Stimulated activated CD4-positive, alpha-beta T cell treated with anti-CD3 and anti-CD28 coated beads, Interleukin-4, amount 100 ng/mL, for 48 hours (primary cell): ENCODE results near the gene TOMM34.

Experiments used
- DNase-seq, 2 donors: peaks; one replicate each; pipeline ENCODE4 v3.0.0-alpha.2; 2020; ENCODE audit warnings: low read depth in 2 of 2

Gene TOMM34

GRCh38 chr20:44930517-44931168, 29.6 kb downstream of the TOMM34 start:
- DNase-seq: no peak

DNA sequence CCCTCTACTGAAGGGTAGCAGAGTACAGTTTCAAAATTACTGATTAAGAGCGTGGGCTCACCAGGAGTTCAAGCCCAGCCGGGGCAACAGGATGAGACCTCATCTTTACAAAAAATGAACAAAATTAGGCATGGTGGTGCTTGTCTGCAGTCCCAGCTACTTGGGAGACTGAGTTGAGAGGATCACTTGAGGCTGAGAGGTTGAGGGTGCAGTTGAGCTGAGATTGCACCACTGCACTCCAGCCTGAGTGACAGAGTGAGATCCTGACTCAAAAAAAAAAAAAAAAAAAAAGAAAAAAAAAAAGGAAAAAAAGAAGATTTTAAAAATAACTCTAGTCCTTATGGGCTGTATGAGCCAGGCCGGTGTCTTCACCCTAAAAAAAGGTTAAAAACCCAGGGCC, 31.6 kb downstream of the TOMM34 start:
- DNase-seq: no peak

- no peak for DNase-seq
Measured at GRCh38 chr20:44924541-44924940, 35.7 kb downstream of the TOMM34 start.

GRCh38 chr20:44921447-44921846, 38.8 kb downstream of the TOMM34 start:
- no peak for DNase-seq

- DNase-seq: no peak
Measured at GRCh38 chr20:44918761-44919160, 41.4 kb downstream of the TOMM34 start.

DNA sequence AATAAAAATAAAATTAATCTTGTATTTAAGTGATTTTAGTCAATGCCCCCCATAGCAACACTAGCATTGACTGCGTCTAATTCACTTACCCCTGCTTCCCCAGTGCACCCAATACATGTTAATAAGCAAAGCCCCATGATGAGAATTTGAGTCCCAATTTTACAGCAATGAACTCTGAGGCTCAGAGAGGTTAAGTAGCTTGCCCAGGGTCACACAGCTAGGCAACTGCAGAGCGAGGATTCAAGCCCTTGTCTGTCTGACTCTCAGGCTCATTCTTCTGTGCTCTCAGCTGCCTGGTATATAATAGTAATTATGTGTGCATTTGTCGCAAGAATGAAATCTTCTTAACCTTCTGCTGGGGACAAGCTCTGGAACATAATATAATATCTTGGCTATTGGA, 41.9 kb downstream of the TOMM34 start:
- DNase-seq: no peak

GRCh38 chr20:44917399-44917798, 42.8 kb downstream of the TOMM34 start:
- DNase-seq: no peak

DNA sequence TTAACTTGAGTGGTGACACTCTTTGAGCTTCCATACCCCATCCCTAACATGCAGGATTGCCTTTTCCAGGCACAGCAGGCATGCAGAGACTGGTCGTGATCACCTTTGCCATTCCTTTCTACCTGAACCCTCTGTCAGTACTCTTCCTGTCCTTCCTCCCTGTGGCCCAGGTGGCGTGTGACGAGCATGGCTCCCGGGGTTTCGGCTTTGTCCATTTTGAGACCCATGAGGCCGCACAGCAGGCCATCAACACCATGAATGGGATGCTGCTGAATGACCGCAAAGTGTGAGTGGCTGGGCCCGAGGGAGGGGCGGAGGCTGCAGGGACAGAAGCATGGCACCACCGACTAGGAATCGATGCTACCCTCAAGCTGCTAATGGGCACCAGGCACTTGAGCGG, 43.6 kb downstream of the TOMM34 start:
- DNase-seq: no peak

DNA sequence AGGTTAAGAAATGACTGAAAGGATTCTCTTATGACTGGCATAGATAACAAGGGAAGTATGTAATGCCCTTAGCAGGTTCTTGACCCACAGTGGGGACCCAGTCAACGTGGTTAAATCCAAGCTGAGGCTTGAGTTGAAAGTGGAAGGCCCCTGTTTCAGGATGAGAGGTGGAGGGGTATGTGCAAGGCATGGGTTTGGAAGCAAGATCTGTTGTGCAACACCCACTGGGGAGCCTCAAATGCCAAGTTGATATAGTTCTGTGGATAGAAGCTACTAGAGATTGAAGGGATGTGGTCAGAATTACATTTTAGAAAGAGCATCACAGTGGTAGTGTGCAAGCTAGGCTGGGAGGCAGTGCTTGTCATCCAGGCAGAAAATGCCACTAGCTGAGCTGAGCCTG, 45.3 kb downstream of the TOMM34 start:
- DNase-seq: no peak

GRCh38 chr20:44912189-44912588, 48.0 kb downstream of the TOMM34 start:
- no peak for DNase-seq

- DNase-seq: peak; percentile 37 to 45
Measured at GRCh38 chr20:44911264-44911921, 48.8 kb downstream of the TOMM34 start.

GRCh38 chr20:44910690-44911262, 49.4 kb downstream of the TOMM34 start:
- DNase-seq: no peak

DNA sequence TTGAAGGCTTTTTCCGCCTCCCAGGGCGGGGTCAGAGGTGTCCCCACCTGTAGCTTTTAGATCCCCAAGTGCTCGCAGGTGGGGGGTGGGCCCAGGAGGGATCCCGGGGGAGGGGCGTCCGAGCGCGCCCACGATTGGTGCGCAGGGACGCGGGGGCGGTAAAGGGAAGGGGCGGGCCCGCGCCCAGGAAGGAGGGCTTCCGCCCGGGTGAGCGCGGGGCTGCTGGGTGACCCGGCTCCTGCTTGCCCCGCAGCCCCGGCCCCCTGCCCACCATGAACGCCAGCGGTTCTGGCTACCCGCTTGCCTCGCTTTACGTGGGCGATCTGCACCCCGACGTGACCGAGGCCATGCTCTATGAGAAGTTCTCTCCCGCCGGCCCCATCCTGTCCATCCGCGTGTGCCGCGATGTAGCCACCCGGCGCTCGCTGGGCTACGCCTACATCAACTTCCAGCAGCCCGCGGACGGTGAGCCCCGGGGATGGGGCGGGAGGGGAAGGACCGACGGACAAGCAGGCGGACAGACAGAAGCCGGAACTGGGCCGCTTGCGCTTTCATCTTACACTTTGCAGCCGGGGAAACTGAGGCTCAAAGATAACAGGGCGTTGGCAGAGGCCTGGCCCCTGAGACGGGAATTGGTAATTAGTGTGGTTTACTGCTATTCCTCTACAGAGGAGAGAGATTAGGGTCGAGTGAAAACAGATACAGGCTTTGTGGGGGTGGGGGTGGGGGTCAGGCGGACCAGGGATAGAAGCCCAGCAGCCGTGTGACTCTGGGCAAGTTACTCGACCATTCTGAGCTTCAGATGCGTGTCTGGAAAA, 50.1 kb downstream of the TOMM34 start, which contains the start of gene PABPC1L:
Gene PABPC1L, plus strand, starts transcription at position 189 of the 818 bp plus-strand sequence. Its CDS starts 84 bp downstream, at position 273.
- peak; percentile 68 to 74 for DNase-seq

DNA sequence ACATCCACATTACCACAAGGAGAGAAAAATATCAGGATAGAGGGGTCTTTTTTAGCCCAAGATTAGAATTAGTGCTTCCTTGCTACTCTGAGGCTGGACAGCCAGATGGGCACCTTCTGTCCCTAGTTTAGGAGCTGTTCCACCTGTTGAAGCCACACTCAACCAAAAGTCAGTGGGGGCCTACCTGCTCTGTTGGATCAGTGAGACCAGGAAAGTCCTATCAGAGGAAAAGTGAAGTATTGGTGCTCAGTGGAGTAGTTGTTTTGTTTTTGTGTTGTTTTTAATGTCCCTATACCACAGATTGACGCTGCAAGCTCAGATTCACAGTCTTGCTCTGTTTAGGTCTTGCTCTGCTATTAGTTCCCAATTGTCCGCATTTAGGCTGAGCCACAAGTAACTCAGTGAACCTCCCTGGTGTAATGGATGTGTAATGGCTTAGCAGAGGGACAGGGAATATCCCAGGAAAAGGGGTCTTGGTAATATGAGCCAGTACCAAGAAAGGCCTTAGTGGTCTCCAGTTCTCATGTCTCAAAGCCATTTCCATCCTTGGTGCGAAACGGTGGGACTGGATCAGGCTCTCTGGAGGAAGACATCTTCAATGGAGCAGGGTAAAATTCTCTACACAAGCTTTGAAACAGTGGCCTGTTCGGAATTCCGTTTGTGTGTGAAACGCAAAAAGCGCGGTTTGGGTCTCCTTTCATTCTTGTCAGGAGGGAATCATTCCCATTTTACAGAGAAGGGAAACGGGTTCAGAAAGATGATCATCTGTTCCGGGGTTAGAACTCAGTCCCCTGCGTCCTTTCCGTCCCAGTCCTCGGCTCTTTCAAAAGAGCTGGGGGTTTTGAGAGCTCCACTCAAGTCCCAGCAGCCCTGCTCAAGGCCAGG, 51.0 kb downstream of the TOMM34 start:
- no peak for DNase-seq

- no peak for DNase-seq
Measured at GRCh38 chr20:44904377-44904776, 55.8 kb downstream of the TOMM34 start.

DNA sequence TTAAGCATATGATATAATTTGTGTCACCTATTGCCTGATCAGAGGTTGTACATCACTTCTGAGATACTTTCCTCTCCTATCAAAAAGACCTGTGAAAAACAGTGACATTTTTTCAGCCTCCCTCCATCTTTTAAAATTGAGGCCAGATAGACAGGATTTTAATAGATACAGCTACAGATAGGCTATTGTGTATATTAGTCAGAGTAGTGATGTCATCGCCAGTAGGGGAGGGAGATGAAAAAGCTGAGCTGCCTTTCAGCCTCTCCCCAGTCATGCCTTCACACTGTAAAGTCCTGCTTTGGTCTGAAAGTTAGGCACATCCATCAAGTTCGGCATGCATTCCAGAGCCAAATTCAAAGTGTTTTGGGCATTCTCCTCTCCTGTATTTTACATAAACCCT, 58.2 kb downstream of the TOMM34 start:
- DNase-seq: no peak

DNA sequence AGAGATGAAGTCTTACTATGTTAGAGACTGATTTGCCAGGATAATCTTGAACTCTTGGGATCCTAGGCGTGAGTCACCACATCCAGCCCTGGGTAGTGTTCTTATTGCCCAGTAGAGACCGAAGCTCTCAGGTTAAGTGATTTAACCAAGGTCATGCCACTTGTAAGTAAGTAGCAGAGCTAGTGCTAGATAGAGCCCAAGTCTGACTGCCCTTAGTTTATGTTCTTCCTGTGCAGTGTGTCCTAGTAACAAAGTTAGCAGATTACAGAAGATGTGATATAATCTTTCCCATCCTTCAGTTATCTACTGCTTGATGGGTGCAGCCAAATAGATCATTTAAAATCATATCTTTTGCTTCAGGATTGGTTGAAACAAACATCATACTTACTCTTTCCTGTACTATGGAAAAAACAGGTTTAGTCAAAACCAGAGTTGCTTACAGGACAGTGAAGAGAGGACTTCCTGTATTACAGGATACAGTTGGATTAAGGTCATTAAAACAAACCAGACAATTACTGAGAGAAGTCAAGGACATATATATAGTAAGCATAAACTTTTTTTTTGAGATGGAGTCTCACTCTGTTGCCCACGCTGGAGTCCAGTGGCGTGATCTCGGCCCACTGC, 59.9 kb downstream of the TOMM34 start:
- no peak for DNase-seq

GRCh38 chr20:44897133-44897532, 63.1 kb downstream of the TOMM34 start:
- DNase-seq: no peak

- no peak for DNase-seq
Measured at GRCh38 chr20:44896583-44896982, 63.6 kb downstream of the TOMM34 start.

DNA sequence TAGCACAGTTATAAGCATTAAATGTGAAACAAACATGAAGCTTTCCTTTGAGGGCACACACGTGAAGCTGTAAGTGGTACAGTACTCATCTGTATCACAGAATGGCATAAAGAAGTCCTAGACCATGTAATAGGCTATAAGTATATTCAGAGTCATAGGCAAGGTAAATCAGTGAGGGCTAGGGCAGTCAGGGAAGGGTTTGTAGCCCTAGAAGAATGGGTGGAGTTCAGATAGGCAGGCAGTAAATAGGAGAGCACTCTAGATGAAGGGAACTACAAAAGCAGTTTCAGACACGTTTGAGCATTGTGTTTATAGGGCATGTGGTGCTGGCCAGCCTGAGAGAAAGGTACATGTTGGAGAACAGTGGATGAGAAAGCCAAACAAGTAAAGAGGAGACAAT, 65.2 kb downstream of the TOMM34 start:
- DNase-seq: no peak
